Measurements from ENCODE around the gene GATAD2B.
"Not testable (repeated sequence)": the region's sequence is repeated elsewhere in the genome, so short reads cannot be mapped to it uniquely, and the experiment has no call there.

The GATAD2B gene

GRCh38 chr1:153929981-153930948 lies 7.5 kb upstream of the GATAD2B start:
- peak; percentile 29 for DNase-seq (ENCODE audit: low spot score)

- DNase-seq (ENCODE audit: low spot score): no peak
Observed at GRCh38 chr1:153929426-153929825, 6.7 kb upstream of the GATAD2B start.

GRCh38 chr1:153928791-153929341 lies 6.1 kb upstream of the GATAD2B start:
- peak; percentile 96 for DNase-seq (ENCODE audit: low spot score)

- peak; percentile 47 for DNase-seq (ENCODE audit: low spot score)
Observed at GRCh38 chr1:153928245-153928644, 5.5 kb upstream of the GATAD2B start.

- no peak for DNase-seq (ENCODE audit: low spot score)
Observed at GRCh38 chr1:153926405-153926804, 3.6 kb upstream of the GATAD2B start.

- peak; percentile 46 for DNase-seq (ENCODE audit: low spot score)
Observed at GRCh38 chr1:153922076-153922971, 448 bp downstream of the GATAD2B start.

GRCh38 chr1:153921803-153922075 lies 1.0 kb downstream of the GATAD2B start:
- DNase-seq (ENCODE audit: low spot score): no peak

- no peak for DNase-seq (ENCODE audit: low spot score)
Observed at GRCh38 chr1:153921080-153921802, 1.5 kb downstream of the GATAD2B start.

- DNase-seq (ENCODE audit: low spot score): no peak
Observed at GRCh38 chr1:153919876-153920852, 2.6 kb downstream of the GATAD2B start.

GRCh38 chr1:153916297-153916696 lies 6.5 kb downstream of the GATAD2B start:
- DNase-seq (ENCODE audit: low spot score): no peak

GRCh38 chr1:153912349-153912748 lies 10.4 kb downstream of the GATAD2B start:
- no peak for DNase-seq (ENCODE audit: low spot score)

GRCh38 chr1:153910560-153910959 lies 12.2 kb downstream of the GATAD2B start:
- DNase-seq (ENCODE audit: low spot score): not testable (repeated sequence)

- no peak for DNase-seq (ENCODE audit: low spot score)
Observed at GRCh38 chr1:153908071-153908470, 14.7 kb downstream of the GATAD2B start.

- DNase-seq (ENCODE audit: low spot score): no peak
Observed at GRCh38 chr1:153907134-153907533, 15.6 kb downstream of the GATAD2B start.

- DNase-seq (ENCODE audit: low spot score): no peak
Observed at GRCh38 chr1:153906396-153906795, 16.4 kb downstream of the GATAD2B start.

GRCh38 chr1:153905908-153906307 lies 16.9 kb downstream of the GATAD2B start:
- DNase-seq (ENCODE audit: low spot score): not testable (repeated sequence)

- no peak for DNase-seq (ENCODE audit: low spot score)
Observed at GRCh38 chr1:153903841-153904455, 18.8 kb downstream of the GATAD2B start.

- no peak for DNase-seq (ENCODE audit: low spot score)
Observed at GRCh38 chr1:153899509-153899908, 23.3 kb downstream of the GATAD2B start.

- DNase-seq (ENCODE audit: low spot score): not testable (repeated sequence)
Observed at GRCh38 chr1:153895866-153896265, 26.9 kb downstream of the GATAD2B start.

- DNase-seq (ENCODE audit: low spot score): not testable (repeated sequence)
Observed at GRCh38 chr1:153891042-153891441, 31.7 kb downstream of the GATAD2B start.
